ENCODE results near the gene B4GALT2. TPM values are rescaled to one million over a fixed set of nuclear protein-coding genes. Genes with fewer than 3 reads are reported as not detected.
A peak's percentile ranks its signal among the peaks of the same experiment; 100 is the strongest.

Gene B4GALT2
- total RNA-seq, 1 donor from 2014 or later: 56.6 TPM

GRCh38 chr1:44035726-44036408 lies 56.9 kb downstream of the B4GALT2 start:
- DNase-seq (ENCODE audit: low read depth) (no peak), FAIRE-seq (no peak)
- H4K20me1 ChIP-seq (ENCODE audit: insufficient read depth, low read length): no peaks in the 10 kb centered on the region
- Mint-ChIP-seq H3K27me3 (ENCODE audit: low read depth, unreplicated experiment) (peaks cover 5% of the 10 kb centered on the region), H3K4me3 (ENCODE audit: unreplicated experiment) (no peak overlapping the region), H3K27ac (ENCODE audit: unreplicated experiment) (no peak overlapping the region), H3K36me3 (ENCODE audit: low read depth, unreplicated experiment) (no peaks in the 10 kb centered on the region), H3K9me3 (ENCODE audit: unreplicated experiment) (no peaks in the 10 kb centered on the region), H3K4me1 (ENCODE audit: low read depth, unreplicated experiment) (peaks cover 2% of the 10 kb centered on the region)
- no peaks in the 10 kb centered on the region for H3K36me3 ChIP-seq (ENCODE audit: insufficient read depth, low read length)
- H3K4me1 ChIP-seq (ENCODE audit: insufficient read depth, low read length): no peaks in the 10 kb centered on the region
- H3K27ac ChIP-seq (ENCODE audit: low read depth, low read length): no peak overlapping the region
- H3K9ac ChIP-seq (ENCODE audit: low read length): no peak overlapping the region
- no peak overlapping the region for H3K4me3 ChIP-seq (ENCODE audit: insufficient read depth, low read depth, low read length)
- H2AFZ ChIP-seq (ENCODE audit: low read depth, low read length): no peak overlapping the region
- no peak for TF ChIP-seq EZH2 (IDR thresholded peaks at IDR 0.05; ENCODE audit: insufficient read depth, low read length)
- TF ChIP-seq CTCF (IDR thresholded peaks at IDR 0.05; ENCODE audit: insufficient read depth, low read depth, low read length): no peak
- no peak overlapping the region for H3K4me2 ChIP-seq (ENCODE audit: low read length)
- H3K27me3 ChIP-seq (ENCODE audit: insufficient read depth, low read length): no peaks in the 10 kb centered on the region
- H3K79me2 ChIP-seq (ENCODE audit: insufficient read depth, low read length): no peaks in the 10 kb centered on the region
- no peaks in the 10 kb centered on the region for H3K9me3 ChIP-seq (ENCODE audit: insufficient read depth, low read depth, low read length)

GRCh38 chr1:44036409-44037139 lies 57.6 kb downstream of the B4GALT2 start:
- no peak for FAIRE-seq
- Histone ChIP-seq H3K27me3 (ENCODE audit: insufficient read depth, low read length) (no peaks in the 10 kb centered on the region), H4K20me1 (ENCODE audit: insufficient read depth, low read length) (no peaks in the 10 kb centered on the region), H3K27ac (ENCODE audit: low read depth, low read length) (no peak overlapping the region), H2AFZ (ENCODE audit: low read depth, low read length) (no peak overlapping the region), H3K4me2 (ENCODE audit: low read length) (no peak overlapping the region), H3K4me1 (ENCODE audit: insufficient read depth, low read length) (no peaks in the 10 kb centered on the region), H3K79me2 (ENCODE audit: insufficient read depth, low read length) (no peaks in the 10 kb centered on the region), H3K4me3 (ENCODE audit: insufficient read depth, low read depth, low read length) (no peak overlapping the region), H3K9ac (ENCODE audit: low read length) (no peak overlapping the region), H3K36me3 (ENCODE audit: insufficient read depth, low read length) (no peaks in the 10 kb centered on the region), H3K9me3 (ENCODE audit: insufficient read depth, low read depth, low read length) (no peaks in the 10 kb centered on the region)
- no peak overlapping the region for H3K4me3 Mint-ChIP-seq (ENCODE audit: unreplicated experiment)
- H3K27me3 Mint-ChIP-seq (ENCODE audit: low read depth, unreplicated experiment): peaks cover 5% of the 10 kb centered on the region
- DNase-seq (ENCODE audit: low read depth): peak; percentile 40
- peaks cover 2% of the 10 kb centered on the region for H3K4me1 Mint-ChIP-seq (ENCODE audit: low read depth, unreplicated experiment)
- no peaks in the 10 kb centered on the region for H3K36me3 Mint-ChIP-seq (ENCODE audit: low read depth, unreplicated experiment)
- no peaks in the 10 kb centered on the region for H3K9me3 Mint-ChIP-seq (ENCODE audit: unreplicated experiment)
- TF ChIP-seq EZH2 (IDR thresholded peaks at IDR 0.05; ENCODE audit: insufficient read depth, low read length) (no peak), CTCF (IDR thresholded peaks at IDR 0.05; ENCODE audit: insufficient read depth, low read depth, low read length) (peak; percentile 77)
- H3K27ac Mint-ChIP-seq (ENCODE audit: unreplicated experiment): peak overlapping the region; percentile 13

- H3K4me1 Mint-ChIP-seq (ENCODE audit: low read depth, unreplicated experiment): peaks cover 2% of the 10 kb centered on the region
- no peak overlapping the region for H3K27ac Mint-ChIP-seq (ENCODE audit: unreplicated experiment)
Measured at GRCh38 chr1:44037154-44037553, 58.1 kb downstream of the B4GALT2 start.

More at GRCh38 chr1:44037154-44037553, 58.1 kb downstream of the B4GALT2 start:
- Histone ChIP-seq H2AFZ (ENCODE audit: low read depth, low read length) (no peak overlapping the region), H3K4me1 (ENCODE audit: insufficient read depth, low read length) (no peaks in the 10 kb centered on the region), H4K20me1 (ENCODE audit: insufficient read depth, low read length) (no peaks in the 10 kb centered on the region), H3K27ac (ENCODE audit: low read depth, low read length) (no peak overlapping the region), H3K27me3 (ENCODE audit: insufficient read depth, low read length) (no peaks in the 10 kb centered on the region), H3K9ac (ENCODE audit: low read length) (no peak overlapping the region), H3K79me2 (ENCODE audit: insufficient read depth, low read length) (no peaks in the 10 kb centered on the region), H3K36me3 (ENCODE audit: insufficient read depth, low read length) (no peaks in the 10 kb centered on the region), H3K4me3 (ENCODE audit: insufficient read depth, low read depth, low read length) (no peak overlapping the region), H3K4me2 (ENCODE audit: low read length) (no peak overlapping the region), H3K9me3 (ENCODE audit: insufficient read depth, low read depth, low read length) (no peaks in the 10 kb centered on the region)
- no peaks in the 10 kb centered on the region for H3K36me3 Mint-ChIP-seq (ENCODE audit: low read depth, unreplicated experiment)
- FAIRE-seq: no peak
- TF ChIP-seq EZH2 (IDR thresholded peaks at IDR 0.05; ENCODE audit: insufficient read depth, low read length) (no peak), CTCF (IDR thresholded peaks at IDR 0.05; ENCODE audit: insufficient read depth, low read depth, low read length) (no peak)
- no peaks in the 10 kb centered on the region for H3K9me3 Mint-ChIP-seq (ENCODE audit: unreplicated experiment)
- no peak overlapping the region for H3K4me3 Mint-ChIP-seq (ENCODE audit: unreplicated experiment)
- DNase-seq (ENCODE audit: low read depth): no peak
- H3K27me3 Mint-ChIP-seq (ENCODE audit: low read depth, unreplicated experiment): peaks cover 7% of the 10 kb centered on the region
